Panc1 (cell line): ENCODE measurements around the gene FAM221B. TPM values are rescaled to one million over a fixed set of nuclear protein-coding genes. Genes with fewer than 3 reads are reported as not detected.

Experiments
- ATAC-seq: fragments of 200-7000 bp; cut with Tn5 transposase; 2 replicates; pipeline ENCODE4 v1.9.1; 2020; ENCODE audit warnings: mild to moderate bottlenecking, moderate library complexity
- BruUV-seq: library from RNA; stranded (reverse); fragments of 400-500 nt; replicated peaks from 2 replicates; lab custom pipeline; 2021; lab: Mats Ljungman, UMichigan
- CTCF ChIA-PET: fragments of 300-600 bp; sonication (Branson Sonifier 250); formaldehyde crosslinking; loops from one replicate; lab custom pipeline; 2022; ENCODE audit warnings: antibody characterized with exemption; lab: Charles Lee
- POLR2A ChIA-PET: fragments of 300-600 bp; sonication (Branson Sonifier 250); formaldehyde crosslinking; loops from one replicate; lab custom pipeline; 2022; ENCODE audit warnings: antibody characterized with exemption; lab: Charles Lee
- DNase-seq: peaks from one replicate; pipeline ENCODE4 v3.0.0-alpha.2; 2010; ENCODE audit warnings: low read depth, low spot score
- H3K27ac ChIP-seq: 2 replicates; pipeline ENCODE4 v1.5.1; 2011; ENCODE audit warnings: mild to moderate bottlenecking, low read length, inconsistent platforms
- H3K27me3 ChIP-seq: fragments of 200-500 bp; sonication (Bioruptor generic); 2 replicates; pipeline ENCODE4 v1.6.0; 2014; ENCODE audit warnings: low read length, inconsistent platforms; ENCODE audit not compliant: control insufficient read depth, insufficient read depth
- H3K36me3 ChIP-seq: fragments of 200-500 bp; sonication (Bioruptor generic); 2 replicates; pipeline ENCODE4 v1.5.1; 2014; ENCODE audit warnings: inconsistent platforms, mild to moderate bottlenecking, low read length, moderate library complexity; ENCODE audit not compliant: control insufficient read depth, insufficient read depth
- H3K4me1 ChIP-seq: 2 replicates; pipeline ENCODE4 v1.5.1; 2011; ENCODE audit warnings: inconsistent platforms, mild to moderate bottlenecking, low read length, moderate library complexity; ENCODE audit not compliant: control insufficient read depth, insufficient read depth
- H3K4me3 ChIP-seq, 2 experiments: 2 replicates each; pipeline ENCODE4 v1.5.1; 2011 to 2012; ENCODE audit warnings: low read depth in 2 of 2, low read length in 2 of 2, mild to moderate bottlenecking in 2 of 2, inconsistent platforms in 1 of 2, moderate library complexity in 1 of 2
- H3K9me3 ChIP-seq: fragments of 200-500 bp; sonication (Bioruptor generic); 2 replicates; pipeline ENCODE4 v1.5.1; 2014; ENCODE audit warnings: low read depth, mild to moderate bottlenecking, inconsistent platforms, low read length, moderate library complexity; ENCODE audit not compliant: control insufficient read depth, insufficient read depth
- POLR2AphosphoS5 ChIP-seq: IDR thresholded peaks from 2 replicates; pipeline ENCODE4 v1.6.1; 2012; ENCODE audit warnings: mild to moderate bottlenecking, low read depth, low read length, moderate library complexity
- REST ChIP-seq, 2 experiments: IDR thresholded peaks; 2 replicates each; pipeline ENCODE4 v1.6.1; 2011 to 2012; ENCODE audit warnings: low read depth in 2 of 2, control low read depth in 1 of 2, low read length in 1 of 2, mild to moderate bottlenecking in 1 of 2, moderate library complexity in 1 of 2; ENCODE audit not compliant: insufficient read depth in 1 of 2
- SIN3A ChIP-seq: IDR thresholded peaks from 2 replicates; pipeline ENCODE4 v1.6.1; 2012; ENCODE audit warnings: low read depth, mild to moderate bottlenecking, low read length, moderate library complexity, borderline replicate concordance; ENCODE audit not compliant: insufficient read depth
- TCF7L2 ChIP-seq: IDR thresholded peaks from 2 replicates; pipeline ENCODE4 v1.6.1; 2011; ENCODE audit warnings: mild to moderate bottlenecking, low read depth, low read length, inconsistent platforms
- in situ Hi-C: cut with HindIII; loops from 2 replicates; pipeline ENCODE4 v1.10.0; 2016; ENCODE audit warnings: low sequenced_read_pairs, low pct_unique_long_range_greater_than_20kb
- intact Hi-C: fragments of 100-400 bp; cut with micrococcal nuclease; formaldehyde crosslinking; loops from one replicate; pipeline ENCODE4 v1.10.0; 2022; ENCODE audit not compliant: unreplicated experiment
- total RNA-seq: library from RNA; stranded (reverse); gene quantifications from one replicate; pipeline ENCODE4 v1.2.1, GENCODE V29; 2021; ENCODE audit not compliant: unreplicated experiment
- TF ChIP-seq, protein P1 (sequence below): fragments of 450-650 bp; IDR thresholded peaks from 2 replicates; pipeline ENCODE4 v1.5.1; 2017; ENCODE audit warnings: mild to moderate bottlenecking

Gene FAM221B
- total RNA-seq, 1 experiment from 2014 or later: not detected

DNA sequence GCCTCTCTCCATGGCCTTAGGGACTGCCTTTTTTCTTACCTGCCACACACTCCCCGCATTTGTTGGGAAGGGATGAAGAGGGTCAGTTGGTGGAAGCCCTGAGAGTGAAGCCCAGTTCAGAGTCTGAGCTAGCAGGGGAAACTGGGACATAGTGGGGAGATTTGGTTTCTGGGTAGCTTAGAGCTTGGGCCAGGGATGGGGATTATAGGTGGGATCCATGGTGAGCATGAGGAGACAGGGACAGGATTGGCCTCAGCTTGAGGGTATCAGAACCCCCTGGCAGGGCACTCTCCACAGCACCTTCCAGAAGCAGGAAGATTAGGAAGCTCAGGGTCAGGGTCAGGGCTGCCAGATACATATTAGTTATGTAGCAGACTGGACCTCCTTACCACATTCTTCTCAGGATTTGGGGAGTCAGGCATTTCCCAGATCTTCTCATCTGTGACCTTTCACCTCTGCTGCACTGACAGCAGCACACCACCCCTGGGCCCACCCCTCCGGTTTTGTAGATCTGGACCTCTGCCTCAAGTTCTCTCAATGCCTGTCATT is 23.8 kb upstream of the FAM221B start:
- no peak for DNase-seq
- intact Hi-C loops (no loop called here), in situ Hi-C loops (no loop called here)
- peaks cover 9% of the 10 kb centered on the region; the same call in 1 of the 2 replicates for H3K27me3 ChIP-seq
- no TSS peak for BruUV-seq
- TF ChIP-seq REST (IDR thresholded peaks at IDR 0.05; ENCODE audit: insufficient read depth in 1 of 2, low read depth in 2 of 2, low read length in 1 of 2): no peak
- TF ChIP-seq, protein P1, sequence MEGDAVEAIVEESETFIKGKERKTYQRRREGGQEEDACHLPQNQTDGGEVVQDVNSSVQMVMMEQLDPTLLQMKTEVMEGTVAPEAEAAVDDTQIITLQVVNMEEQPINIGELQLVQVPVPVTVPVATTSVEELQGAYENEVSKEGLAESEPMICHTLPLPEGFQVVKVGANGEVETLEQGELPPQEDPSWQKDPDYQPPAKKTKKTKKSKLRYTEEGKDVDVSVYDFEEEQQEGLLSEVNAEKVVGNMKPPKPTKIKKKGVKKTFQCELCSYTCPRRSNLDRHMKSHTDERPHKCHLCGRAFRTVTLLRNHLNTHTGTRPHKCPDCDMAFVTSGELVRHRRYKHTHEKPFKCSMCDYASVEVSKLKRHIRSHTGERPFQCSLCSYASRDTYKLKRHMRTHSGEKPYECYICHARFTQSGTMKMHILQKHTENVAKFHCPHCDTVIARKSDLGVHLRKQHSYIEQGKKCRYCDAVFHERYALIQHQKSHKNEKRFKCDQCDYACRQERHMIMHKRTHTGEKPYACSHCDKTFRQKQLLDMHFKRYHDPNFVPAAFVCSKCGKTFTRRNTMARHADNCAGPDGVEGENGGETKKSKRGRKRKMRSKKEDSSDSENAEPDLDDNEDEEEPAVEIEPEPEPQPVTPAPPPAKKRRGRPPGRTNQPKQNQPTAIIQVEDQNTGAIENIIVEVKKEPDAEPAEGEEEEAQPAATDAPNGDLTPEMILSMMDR: no peak
- no peak for TF ChIP-seq POLR2AphosphoS5
- no peak for TF ChIP-seq SIN3A
- no peak for TF ChIP-seq TCF7L2
- CTCF ChIA-PET: no interaction called here
- no peaks in the 10 kb centered on the region for H3K9me3 ChIP-seq
- POLR2A ChIA-PET: no interaction called here
- no peaks in the 10 kb centered on the region for H3K36me3 ChIP-seq
- no peaks in the 10 kb centered on the region for H3K4me1 ChIP-seq
- H3K27ac ChIP-seq: no peak overlapping the region
- no peak for ATAC-seq
- no peak overlapping the region for H3K4me3 ChIP-seq

DNA sequence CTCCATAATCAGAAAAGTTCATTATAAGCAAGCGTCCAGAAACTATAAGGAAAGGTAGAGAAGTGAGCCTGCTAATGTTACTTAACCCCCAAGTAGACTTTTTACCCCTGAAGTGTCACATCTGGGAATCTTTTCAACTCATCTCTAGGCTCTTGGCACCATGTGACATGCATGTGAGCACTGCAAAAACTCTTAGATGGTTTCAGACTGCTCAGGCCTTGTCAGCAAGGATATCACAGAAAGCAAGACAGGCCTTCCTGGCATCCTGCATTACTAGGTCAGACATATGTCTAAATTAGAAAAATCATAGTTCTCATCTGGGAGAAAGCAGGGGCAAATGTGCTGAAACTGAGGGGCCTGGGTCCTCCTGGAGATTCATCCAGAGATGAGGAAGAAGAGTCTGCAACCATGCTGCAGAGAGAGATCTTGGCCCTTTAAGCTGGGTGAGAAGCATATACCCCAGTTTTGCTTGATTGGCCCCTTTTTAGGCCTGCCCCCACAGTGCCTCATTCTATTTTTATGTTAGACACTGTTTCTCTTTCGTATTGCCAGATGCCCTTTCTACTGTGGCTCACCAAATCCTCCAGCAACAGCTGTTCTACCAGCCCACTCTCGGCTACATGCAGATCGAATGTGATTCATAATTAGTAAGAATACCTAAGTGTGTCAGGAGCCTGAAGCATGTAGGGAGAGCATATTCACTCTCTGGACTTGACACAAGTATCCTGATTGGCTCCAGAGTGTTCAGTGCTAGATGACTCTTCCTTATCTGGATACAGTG is 19.4 kb upstream of the FAM221B start:
- in situ Hi-C loops: no loop called here
- intact Hi-C loops: no loop called here
- no peaks in the 10 kb centered on the region; the same call in 1 of the 2 replicates for H3K4me1 ChIP-seq
- no TSS peak for BruUV-seq
- TF ChIP-seq REST (IDR thresholded peaks at IDR 0.05; ENCODE audit: insufficient read depth in 1 of 2, low read depth in 2 of 2, low read length in 1 of 2) (no peak), TCF7L2 (no peak), POLR2AphosphoS5 (no peak), SIN3A (no peak)
- TF ChIP-seq, protein P1: no peak
- ATAC-seq (0 out of 2 replicates have a peak, but pooled peaks have one; percentile 28), DNase-seq (no peak)
- ChIA-PET CTCF (interaction anchor here (1.2 kb wide), 1 partner anchor 22 kb away, joined by 3 read pairs; no protein-coding TSS in a partner anchor), POLR2A (no interaction called here)
- H3K9me3 ChIP-seq: no peaks in the 10 kb centered on the region
- H3K27me3 ChIP-seq: peaks cover 5% of the 10 kb centered on the region; the same call in 1 of the 2 replicates
- H3K27ac ChIP-seq: no peak overlapping the region
- H3K4me3 ChIP-seq: no peak overlapping the region
- no peaks in the 10 kb centered on the region for H3K36me3 ChIP-seq
